RWPE2 (cell line): ENCODE results near the gene NRG2.

Source experiments
- ATAC-seq: fragments of 200-7000 bp; cut with Tn5 transposase; 3 replicates; pipeline ENCODE4 v1.9.1; 2021; ENCODE audit warnings: low read depth
- DNase-seq: peaks from one replicate; pipeline ENCODE4 v3.0.0-alpha.2; 2020; ENCODE audit warnings: low spot score
- H3K27ac ChIP-seq: fragments of 450-650 bp; 2 replicates; pipeline ENCODE4 v1.5.1; 2017; ENCODE audit warnings: mild to moderate bottlenecking; ENCODE audit not compliant: poor library complexity, severe bottlenecking
- H3K27me3 ChIP-seq: fragments of 250-450 bp; sonication (Bioruptor Pico); 2 replicates; pipeline ENCODE4 v1.5.1; 2021; ENCODE audit warnings: mild to moderate bottlenecking, moderate library complexity; ENCODE audit not compliant: insufficient read depth, poor library complexity, severe bottlenecking
- H3K36me3 ChIP-seq: fragments of 250-450 bp; sonication (Bioruptor Pico); 2 replicates; pipeline ENCODE4 v1.5.1; 2020; ENCODE audit warnings: low read depth, mild to moderate bottlenecking, moderate library complexity
- H3K4me1 ChIP-seq: fragments of 250-450 bp; sonication (Bioruptor Pico); 2 replicates; pipeline ENCODE4 v1.5.1; 2021; ENCODE audit warnings: mild to moderate bottlenecking, moderate library complexity; ENCODE audit not compliant: insufficient read depth, poor library complexity, severe bottlenecking
- H3K4me3 ChIP-seq: fragments of 250-450 bp; sonication (Bioruptor Pico); 2 replicates; pipeline ENCODE4 v1.5.1; 2021; ENCODE audit warnings: mild to moderate bottlenecking, moderate library complexity; ENCODE audit not compliant: severe bottlenecking
- H3K9me3 ChIP-seq: fragments of 250-450 bp; sonication (Bioruptor Pico); 2 replicates; pipeline ENCODE4 v1.5.1; 2021; ENCODE audit warnings: mild to moderate bottlenecking, moderate library complexity; ENCODE audit not compliant: severe bottlenecking
- TF ChIP-seq, protein P1 (sequence below): fragments of 450-650 bp; IDR thresholded peaks from one replicate; pipeline ENCODE4 v1.5.1; 2017; ENCODE audit warnings: mild to moderate bottlenecking, moderate library complexity; ENCODE audit not compliant: poor library complexity, severe bottlenecking

The NRG2 gene

DNA sequence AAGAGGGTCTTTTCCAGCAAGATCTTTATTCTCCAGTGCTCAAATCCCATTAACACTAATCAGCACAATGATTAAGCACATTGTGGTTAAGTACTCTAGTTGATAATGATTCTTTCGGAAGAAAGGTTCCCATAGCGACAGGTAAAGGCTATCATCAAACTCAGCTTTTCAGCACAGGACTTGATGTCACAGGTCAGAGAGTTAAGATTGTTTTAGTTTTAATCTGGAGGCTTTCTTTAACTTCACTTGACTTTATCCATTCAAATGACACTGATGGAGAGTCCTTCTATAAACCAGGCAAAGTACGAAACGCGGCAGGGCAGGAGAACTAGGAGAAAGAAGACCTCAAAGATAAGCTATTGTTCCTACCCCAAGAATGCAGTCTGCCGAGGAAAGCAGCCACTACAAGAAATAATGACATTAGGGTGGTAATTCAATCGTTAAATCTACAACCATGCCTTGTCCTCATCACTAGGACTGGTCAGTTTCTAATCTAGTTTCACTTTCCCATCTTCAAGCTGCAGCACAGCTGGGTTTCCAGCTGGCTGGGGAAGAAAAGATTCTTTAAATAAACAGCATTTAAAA, 4.6 kb downstream of the NRG2 start:
- TF ChIP-seq, protein P1, sequence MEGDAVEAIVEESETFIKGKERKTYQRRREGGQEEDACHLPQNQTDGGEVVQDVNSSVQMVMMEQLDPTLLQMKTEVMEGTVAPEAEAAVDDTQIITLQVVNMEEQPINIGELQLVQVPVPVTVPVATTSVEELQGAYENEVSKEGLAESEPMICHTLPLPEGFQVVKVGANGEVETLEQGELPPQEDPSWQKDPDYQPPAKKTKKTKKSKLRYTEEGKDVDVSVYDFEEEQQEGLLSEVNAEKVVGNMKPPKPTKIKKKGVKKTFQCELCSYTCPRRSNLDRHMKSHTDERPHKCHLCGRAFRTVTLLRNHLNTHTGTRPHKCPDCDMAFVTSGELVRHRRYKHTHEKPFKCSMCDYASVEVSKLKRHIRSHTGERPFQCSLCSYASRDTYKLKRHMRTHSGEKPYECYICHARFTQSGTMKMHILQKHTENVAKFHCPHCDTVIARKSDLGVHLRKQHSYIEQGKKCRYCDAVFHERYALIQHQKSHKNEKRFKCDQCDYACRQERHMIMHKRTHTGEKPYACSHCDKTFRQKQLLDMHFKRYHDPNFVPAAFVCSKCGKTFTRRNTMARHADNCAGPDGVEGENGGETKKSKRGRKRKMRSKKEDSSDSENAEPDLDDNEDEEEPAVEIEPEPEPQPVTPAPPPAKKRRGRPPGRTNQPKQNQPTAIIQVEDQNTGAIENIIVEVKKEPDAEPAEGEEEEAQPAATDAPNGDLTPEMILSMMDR: no peak
- Histone ChIP-seq H3K9me3 (no peaks in the 10 kb centered on the region), H3K27me3 (no peaks in the 10 kb centered on the region), H3K27ac (no peak overlapping the region), H3K4me3 (no peak overlapping the region), H3K36me3 (no peaks in the 10 kb centered on the region), H3K4me1 (peaks cover 12% of the 10 kb centered on the region)
- ATAC-seq (no peak), DNase-seq (no peak)

DNA sequence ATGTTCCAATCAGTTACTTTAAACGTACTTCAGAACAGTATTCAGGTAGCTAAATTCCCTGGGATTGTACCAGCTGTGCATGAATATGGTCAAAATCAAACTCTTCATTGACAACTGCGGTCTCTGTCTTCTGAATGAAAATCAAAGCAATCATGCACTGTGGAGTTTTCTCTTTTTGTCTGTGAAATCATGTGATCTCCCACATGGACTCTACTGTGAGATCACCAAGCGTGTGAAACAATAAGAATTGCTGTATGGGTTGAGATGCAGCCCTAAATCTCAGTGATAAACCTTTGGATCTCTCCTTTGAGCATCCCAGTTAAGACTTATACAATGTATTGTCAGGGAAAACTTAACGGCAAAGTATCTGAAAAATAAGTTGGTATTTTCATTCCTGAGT, 6.1 kb downstream of the NRG2 start:
- no peaks in the 10 kb centered on the region for H3K27me3 ChIP-seq

GRCh38 chr5:140035881-140036280, 7.2 kb downstream of the NRG2 start:
- Histone ChIP-seq H3K36me3 (no peaks in the 10 kb centered on the region), H3K4me1 (peaks cover 5% of the 10 kb centered on the region), H3K9me3 (no peaks in the 10 kb centered on the region), H3K4me3 (no peak overlapping the region), H3K27ac (no peak overlapping the region), H3K27me3 (no peaks in the 10 kb centered on the region)
- TF ChIP-seq, protein P1: no peak
- DNase-seq (no peak), ATAC-seq (no peak)

More for the DNA sequence above, 6.1 kb downstream of the NRG2 start:
- Histone ChIP-seq H3K27ac (no peak overlapping the region), H3K9me3 (no peaks in the 10 kb centered on the region), H3K36me3 (no peaks in the 10 kb centered on the region), H3K4me3 (no peak overlapping the region), H3K4me1 (peaks cover 12% of the 10 kb centered on the region)
- ATAC-seq (no peak), DNase-seq (no peak)
- TF ChIP-seq, protein P1: no peak

- H3K9me3 ChIP-seq: no peaks in the 10 kb centered on the region
- no peak overlapping the region for H3K4me3 ChIP-seq
- no peak for ATAC-seq
- no peak overlapping the region for H3K27ac ChIP-seq
- TF ChIP-seq, protein P1: no peak
- DNase-seq: no peak
- H3K27me3 ChIP-seq: no peaks in the 10 kb centered on the region
- no peaks in the 10 kb centered on the region for H3K4me1 ChIP-seq
- H3K36me3 ChIP-seq: no peaks in the 10 kb centered on the region
Measured at GRCh38 chr5:140033037-140033760, 9.9 kb downstream of the NRG2 start.

DNA sequence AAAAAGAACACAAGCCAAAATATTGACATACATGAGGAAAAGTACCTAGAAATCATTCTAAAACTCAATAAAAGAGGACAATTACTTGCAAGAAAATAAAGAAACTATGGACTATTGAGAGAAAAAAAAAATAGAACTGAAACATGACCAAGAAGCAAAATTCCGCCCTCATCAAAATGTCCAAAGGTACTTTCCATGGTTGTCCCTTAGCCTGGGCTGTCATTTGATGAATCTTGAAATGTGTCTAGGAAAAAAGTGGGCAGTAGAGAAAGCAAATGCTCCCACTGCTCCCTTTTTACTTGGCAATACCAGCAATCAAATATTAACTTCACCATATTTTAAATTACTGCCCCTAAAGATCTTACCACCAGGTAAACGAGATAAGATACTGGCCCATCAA, 10.8 kb downstream of the NRG2 start:
- ATAC-seq (no peak), DNase-seq (no peak)
- Histone ChIP-seq H3K27ac (no peak overlapping the region), H3K36me3 (no peaks in the 10 kb centered on the region), H3K27me3 (no peaks in the 10 kb centered on the region), H3K4me3 (no peak overlapping the region), H3K4me1 (no peaks in the 10 kb centered on the region), H3K9me3 (no peaks in the 10 kb centered on the region)
- TF ChIP-seq, protein P1: no peak
